ENCODE measurements around the gene TEX29.

DNA sequence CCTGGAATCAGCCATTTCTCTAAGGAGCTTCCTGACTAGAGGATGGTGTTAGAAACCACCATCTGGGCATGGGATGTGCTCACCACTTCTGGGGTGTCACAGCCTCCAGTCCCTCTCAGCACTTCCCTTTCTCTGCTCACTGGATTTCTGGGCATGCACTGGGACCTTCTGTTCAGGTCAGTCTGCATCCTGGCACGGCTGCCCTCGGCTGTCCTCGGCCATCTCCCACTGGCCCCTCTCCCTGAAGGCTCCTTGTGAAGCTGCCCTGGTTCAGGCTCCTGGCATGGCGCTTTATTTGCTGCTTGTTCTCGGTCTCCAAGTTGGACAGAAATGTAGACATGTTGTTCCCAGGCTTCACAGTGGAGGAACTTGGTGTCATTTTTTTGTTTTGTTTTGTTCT, 60.0 kb downstream of the TEX29 start:
- TF ChIP-seq EP300 (IDR thresholded peaks at IDR 0.05), result no peak
- TF ChIP-seq, protein P1, sequence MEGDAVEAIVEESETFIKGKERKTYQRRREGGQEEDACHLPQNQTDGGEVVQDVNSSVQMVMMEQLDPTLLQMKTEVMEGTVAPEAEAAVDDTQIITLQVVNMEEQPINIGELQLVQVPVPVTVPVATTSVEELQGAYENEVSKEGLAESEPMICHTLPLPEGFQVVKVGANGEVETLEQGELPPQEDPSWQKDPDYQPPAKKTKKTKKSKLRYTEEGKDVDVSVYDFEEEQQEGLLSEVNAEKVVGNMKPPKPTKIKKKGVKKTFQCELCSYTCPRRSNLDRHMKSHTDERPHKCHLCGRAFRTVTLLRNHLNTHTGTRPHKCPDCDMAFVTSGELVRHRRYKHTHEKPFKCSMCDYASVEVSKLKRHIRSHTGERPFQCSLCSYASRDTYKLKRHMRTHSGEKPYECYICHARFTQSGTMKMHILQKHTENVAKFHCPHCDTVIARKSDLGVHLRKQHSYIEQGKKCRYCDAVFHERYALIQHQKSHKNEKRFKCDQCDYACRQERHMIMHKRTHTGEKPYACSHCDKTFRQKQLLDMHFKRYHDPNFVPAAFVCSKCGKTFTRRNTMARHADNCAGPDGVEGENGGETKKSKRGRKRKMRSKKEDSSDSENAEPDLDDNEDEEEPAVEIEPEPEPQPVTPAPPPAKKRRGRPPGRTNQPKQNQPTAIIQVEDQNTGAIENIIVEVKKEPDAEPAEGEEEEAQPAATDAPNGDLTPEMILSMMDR (IDR thresholded peaks at IDR 0.05), result no peak
